GM19463 (cell line): ENCODE measurements around the gene EPB41L1.

Experiments used
- ATAC-seq: cut with Tn5 transposase; IDR thresholded peaks from one replicate; pipeline ENCODE4 v1.9.1; 2021; ENCODE audit warnings: mild to moderate bottlenecking, moderate library complexity; ENCODE audit not compliant: unreplicated experiment

EPB41L1 gene

DNA sequence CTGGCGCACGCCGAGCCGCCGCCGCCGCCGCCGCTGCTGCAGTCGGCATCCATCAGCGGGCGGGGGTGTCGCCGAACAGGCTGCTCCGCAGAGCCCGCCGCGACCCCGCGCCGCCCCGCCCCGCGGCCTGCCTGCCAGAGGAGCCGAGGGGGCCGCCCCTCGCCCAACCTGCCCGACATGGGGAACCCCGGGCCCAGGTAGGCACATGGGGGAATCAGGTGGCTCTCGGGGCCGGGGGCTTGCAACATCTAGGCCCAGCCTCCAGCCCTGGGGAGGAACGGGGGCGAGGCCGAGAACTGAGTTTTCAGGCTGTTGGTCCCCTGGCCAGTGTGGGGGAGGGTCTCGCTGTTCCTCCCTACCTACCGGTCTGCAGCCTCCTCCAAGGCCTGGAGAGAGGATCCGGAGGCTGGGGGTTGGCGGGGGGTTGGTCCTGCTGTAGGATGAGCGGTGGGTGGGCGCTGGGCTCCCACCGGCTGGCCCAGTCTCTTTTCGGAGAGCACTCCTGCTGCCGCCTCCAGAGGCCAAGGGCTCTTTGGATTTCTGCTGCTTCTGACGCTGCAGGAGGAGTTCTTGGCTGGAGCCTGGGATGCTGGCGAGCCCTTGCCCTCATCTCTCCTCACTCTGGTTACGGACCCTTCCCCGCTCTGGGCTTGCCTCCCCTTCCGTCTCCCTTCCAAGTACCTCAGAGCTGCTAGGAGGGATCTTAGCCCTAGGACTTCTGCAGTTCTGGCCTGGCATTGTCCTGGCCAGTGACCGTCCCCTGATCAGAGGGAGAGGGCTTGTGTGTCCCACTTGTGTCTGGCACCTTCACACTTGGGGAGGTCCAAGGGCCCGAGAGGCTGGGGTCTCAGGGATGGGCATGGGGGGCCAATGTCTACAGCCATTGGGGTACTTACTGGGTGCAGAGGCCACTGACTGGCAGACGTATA is at the start of gene EPB41L1:
Gene EPB41L1 (plus strand): TSS at position 41 of the 929 bp plus-strand sequence. CDS start 19,038 bp downstream, outside the sequence.
- ATAC-seq: no peak

DNA sequence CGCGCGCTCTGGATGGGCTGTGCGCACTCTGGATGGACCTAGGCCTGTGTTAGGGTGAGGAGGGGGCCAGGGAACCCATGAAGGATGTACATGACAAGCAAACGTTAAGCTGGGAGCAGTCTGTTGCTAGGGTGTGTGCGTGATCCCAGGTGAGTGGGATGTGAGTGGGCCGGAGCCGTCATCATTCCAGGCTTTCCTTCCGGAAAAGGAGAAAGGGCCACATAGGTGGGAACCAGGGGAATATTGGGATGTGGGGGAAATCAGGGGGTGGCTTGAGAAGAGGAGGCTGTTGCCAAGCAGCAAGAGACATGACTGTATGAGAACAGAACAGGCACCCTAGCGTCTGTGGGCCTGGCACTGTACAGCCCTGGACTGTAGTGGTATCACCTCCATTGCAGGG is 49.7 kb upstream of the EPB41L1 start:
- ATAC-seq: no peak

DNA sequence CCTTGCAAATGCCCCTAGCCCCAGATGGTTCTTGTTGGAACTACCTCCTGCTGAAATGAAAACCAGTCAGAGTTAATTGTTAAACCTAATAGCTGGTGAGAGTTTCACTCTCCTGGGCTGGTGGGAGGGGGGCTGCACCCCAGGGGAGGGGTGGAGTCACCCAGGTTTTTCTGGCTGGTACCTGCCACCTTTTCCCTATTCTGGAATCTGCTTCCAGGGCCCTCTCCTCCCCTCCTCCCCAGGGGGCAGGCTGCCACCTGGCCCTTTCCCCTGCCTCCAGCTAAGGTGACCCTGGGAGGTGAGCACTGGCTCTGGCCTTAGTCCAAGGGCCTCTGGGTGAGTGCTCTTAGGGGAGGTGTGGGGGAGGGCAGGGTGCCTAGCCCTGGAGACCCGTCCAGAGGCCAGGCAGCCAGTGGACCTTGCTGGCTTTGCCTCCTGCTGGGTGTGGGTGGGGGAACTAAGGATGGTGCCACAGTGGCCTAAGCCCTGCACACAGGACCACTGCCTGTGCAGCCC is 48.8 kb upstream of the EPB41L1 start:
- ATAC-seq: no peak

DNA sequence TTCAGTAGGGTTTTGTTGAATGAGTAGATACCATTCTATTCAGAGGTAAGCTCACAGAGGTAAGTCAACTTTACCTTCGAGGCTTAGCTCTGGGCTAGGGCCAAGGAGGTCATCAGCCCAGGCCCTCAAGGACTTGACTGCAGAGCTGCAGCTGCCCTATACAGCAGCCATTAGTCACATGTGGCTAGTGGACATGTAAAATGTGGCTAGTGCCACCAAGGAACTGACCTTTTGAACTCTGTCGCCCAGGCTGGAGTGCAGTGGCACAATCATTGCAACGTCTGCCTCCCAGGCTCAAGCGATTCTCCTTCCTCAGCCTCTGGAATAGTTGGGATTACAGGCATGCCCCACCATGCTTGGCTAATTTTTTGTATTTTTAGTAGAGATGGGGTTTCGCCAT is 47.9 kb upstream of the EPB41L1 start:
- ATAC-seq: no peak

DNA sequence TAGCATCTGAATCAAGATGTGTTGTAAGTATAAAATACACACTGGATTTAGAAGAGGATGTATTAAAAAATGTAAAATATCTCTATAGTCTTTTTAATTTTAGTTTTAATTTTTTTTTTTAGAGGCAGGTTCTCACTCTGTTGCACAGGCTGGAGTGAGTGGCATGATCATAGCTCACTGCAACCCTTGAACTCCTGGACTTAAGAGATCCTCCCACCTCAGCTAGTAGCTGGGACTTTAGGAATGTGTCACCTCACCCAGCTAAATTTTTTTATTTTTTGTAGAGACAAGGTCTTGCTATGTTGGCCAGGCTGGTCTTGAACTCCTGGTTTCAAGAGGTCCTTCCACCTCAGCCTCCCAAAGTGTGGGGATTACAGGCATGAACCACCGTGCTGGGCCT is 46.7 kb upstream of the EPB41L1 start:
- no peak for ATAC-seq

DNA sequence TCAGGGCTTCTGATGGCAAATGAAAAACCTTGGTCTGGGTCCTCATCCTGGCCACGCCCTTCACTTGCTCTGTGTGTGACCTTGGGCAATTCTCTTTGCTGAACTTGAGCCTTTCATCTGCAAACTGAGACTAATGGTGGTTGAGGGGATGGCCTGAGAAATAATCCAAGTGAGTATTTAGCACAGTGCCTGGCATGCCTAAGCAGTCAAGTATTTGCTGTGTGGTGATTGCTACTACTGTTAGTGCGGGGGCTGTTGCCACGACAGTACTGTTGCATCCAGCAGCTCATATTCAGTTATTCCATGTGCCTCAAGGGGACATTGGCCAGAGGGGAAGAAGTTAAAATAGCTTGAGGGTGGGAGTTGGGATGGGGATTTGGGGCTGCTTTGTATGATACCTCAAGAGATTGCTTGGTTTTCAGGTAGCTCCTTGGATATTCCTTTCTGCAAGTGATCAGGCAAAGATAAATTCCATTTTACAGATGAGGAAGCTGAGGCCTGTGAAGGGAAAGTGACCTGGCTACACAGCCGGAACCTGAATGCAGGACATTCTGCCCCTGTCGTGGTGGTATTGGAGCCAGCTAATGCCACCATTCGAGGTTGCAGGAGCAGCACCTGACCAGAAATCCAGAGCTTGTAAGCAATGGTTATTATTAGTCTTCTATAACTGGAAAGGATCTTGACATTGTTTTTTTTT is 45.1 kb upstream of the EPB41L1 start:
- no peak for ATAC-seq

DNA sequence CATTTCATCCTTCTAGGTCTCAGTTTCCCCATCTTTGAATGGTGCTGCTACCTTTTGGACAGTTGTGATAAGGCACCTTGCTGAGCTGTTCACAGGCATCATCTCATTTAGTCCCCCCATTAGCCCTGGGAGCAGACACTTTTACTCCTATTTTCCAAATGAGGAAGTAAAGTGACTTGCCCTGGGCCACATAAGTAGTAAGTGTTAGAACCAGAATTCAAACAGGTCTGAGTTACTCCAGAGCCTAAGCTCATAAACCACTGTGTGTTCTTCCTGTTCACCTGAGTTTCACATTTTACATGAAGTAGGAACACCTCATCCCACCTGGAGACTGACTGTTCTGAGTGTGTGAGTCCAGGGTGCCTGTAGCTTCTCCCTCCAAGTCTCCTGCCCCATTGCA is 43.5 kb upstream of the EPB41L1 start:
- no peak for ATAC-seq

DNA sequence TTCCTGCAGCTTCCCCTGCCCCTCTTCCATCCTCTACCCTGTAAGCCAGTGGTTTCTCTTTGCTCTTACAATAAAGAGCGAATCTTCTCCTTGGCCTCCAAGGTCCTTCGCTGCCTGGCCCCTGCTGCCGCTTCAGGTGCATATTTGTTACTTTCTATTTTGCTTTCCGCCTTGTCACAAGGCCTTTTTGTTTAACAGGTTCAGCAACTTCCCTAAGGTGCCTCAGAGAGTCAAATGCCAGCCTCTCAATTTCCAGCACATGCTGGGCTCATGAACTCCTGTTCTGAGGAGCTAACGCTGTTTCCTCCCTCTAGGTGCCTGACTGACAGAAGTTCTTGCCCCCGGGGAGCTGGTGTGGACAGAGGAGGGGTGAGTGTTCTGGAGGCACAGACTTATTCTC is 42.4 kb upstream of the EPB41L1 start:
- ATAC-seq: no peak

DNA sequence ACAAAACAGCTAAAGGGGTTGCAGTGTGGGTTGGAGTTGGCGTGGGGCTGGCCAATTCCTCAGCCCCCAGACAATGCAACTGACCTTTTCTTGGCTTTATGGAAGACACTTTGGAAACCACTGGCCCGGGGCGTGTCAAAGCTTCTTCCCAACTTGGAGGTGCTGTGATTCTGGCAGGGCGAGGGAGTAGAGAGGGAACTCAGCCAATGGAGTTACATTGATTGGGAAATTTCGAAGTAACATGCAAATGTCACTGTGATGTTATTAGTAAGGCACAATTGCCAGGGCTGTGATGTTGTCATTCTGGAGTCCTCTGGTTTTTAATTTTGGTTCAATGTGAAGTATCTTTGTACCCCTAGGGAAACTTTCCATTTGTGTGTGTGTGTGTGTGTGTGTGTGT is 41.5 kb upstream of the EPB41L1 start:
- no peak for ATAC-seq

DNA sequence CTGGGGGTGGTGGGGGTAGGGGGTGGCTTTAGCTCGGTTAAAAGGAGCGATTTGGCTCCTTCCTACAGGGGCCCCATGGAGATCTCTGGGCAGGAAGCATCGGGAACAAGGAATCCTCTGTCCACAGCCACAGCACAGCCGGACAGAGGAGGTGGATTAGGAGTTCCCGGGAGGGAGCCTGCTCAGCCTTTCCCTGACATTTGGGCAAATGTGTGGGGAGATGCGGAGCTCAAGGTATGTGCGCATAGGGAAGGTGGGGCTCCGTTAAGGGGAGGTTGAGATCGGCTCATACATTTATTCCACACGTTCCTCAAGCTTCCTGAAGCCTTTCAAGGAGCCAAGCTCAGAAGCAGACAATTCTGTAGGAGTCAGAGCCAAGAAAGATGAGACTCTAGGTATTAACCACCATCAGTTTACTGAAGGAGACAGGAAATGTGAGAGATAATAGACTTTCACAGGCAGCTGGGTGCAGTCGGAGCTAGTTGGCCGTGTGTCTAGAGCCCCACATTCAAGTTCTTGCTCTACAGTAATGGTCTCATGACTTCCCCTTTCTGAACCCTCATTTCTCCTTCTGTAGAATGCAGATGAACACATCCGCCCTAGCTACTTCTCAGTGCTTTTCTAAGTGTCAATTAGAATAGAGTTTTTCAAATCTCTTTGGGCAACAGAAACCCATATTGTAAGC is 40.8 kb upstream of the EPB41L1 start:
- no peak for ATAC-seq

DNA sequence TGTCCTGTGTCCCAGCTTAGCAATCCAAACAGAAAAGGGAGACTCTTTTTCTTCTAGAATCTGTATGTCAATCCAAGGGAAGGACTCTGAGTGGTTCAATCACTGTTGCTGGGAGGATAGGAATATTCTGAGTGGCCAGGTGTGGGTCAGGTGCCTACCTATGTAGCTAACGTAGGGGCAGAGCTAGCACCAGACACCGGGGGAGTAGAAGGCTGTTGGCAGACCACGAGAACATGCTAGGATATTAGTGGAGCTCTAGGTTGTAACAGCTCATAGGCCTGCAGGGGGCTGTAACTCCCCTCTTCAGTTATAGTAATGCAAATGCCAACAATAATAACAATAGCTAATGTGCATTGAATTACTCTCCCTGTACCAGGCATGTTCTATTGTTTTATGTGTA is 39.8 kb upstream of the EPB41L1 start:
- no peak for ATAC-seq

DNA sequence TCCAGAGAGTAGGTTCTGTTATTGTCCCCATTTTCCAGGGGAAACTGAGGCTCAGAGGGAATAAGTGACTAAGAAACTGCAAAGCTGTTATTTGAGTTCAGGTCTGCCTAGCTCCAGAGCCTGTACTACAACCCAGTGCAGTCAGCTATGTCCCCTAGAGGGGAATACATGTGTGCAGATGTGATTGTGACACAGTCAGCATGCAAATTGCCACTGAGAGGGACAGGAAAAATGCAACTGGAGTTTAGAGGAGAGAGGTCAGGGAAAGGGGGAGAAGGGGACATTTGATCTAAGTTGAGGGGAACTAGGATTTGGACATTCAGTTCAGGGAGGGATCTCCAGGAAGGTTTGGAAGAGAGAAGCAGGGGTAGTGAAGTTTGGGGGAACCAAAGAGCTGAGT is 38.6 kb upstream of the EPB41L1 start:
- ATAC-seq: no peak

DNA sequence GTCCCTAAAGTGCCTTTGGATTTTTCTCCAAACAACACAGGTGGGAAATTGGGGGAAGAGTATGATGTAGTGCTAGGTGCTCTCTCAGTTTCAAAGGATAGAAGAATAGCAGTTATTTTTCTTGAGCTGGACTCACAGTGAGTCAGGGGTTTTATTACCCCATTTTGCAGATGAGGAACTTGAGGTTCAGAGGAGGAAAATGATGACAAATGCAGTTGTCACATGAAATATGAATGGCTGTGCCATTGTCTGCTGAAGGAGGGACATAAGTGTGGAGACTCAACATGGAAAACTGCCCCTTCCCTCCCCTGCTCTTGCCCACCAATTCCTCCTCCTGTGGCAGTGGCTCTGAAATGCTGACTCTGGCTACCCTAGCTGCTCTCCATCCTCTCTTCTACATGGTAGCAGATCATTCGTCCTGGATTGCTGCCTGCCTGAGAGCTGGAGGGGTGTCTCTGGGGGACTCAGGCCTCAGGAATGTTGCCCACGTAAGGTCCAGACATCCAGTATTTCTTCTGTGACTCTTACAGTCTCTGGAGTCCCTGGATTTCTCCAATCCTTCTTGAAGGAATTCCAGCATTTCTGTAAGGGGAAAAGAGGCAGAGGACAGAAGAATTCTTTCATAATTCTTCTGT is 37.6 kb upstream of the EPB41L1 start:
- ATAC-seq: no peak

DNA sequence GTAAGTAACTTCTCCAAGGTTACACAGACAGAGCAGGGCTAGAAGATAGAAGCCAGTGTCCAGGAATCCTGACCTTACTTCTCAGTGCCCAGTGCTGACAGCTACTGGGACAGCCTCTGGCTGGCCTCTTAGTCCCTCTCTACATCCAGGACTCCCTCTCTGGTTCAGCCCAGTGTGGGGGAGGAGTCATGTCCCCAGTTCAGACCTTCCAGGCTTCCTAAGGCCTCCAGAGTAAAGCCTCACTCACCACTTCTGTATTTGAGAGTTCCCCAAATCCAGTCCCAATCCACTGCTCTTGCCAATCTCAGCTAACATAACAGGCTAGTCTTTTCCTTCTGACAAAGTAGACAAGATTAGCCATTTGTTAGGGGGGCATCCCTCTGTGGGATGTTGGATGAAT is 36.9 kb upstream of the EPB41L1 start:
- no peak for ATAC-seq

DNA sequence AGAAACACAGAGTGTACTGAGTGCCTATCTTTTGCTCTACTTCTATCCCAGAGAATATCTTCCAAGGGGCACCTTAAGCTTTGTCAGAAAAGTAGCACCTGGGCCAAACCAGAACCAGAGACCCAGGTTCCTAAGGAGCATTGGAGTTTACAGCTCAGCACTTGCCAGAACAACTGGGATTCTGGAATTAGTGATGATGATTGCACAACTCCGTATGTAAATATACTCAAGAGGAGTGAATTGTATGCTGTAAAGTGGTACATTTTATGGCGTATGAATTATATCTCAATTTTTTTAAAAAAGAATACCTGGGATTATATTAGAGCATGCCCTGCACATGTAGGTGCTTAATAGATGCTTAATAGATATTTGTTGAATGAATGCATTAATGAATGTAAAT is 36.2 kb upstream of the EPB41L1 start:
- ATAC-seq: no peak

DNA sequence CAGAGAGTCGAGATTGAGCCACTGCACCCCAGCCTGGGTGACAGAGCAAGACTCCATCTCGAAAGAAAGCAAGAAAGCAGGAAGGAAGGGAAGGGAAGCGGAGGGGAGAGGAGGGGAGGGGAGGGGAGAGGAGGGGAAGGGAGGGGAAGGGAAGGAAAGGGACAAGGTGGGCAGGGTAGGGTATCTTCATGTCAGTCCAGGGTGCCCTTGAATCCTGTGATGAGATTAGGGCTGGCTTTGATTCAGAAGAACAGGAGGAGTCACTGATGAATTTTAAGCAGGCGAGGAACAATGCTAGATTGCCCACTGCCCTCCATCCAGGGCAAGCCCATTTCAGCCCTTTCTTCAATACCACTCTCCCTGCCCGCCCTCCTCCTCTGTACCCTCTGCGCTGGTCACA is 35.0 kb upstream of the EPB41L1 start:
- no peak for ATAC-seq

DNA sequence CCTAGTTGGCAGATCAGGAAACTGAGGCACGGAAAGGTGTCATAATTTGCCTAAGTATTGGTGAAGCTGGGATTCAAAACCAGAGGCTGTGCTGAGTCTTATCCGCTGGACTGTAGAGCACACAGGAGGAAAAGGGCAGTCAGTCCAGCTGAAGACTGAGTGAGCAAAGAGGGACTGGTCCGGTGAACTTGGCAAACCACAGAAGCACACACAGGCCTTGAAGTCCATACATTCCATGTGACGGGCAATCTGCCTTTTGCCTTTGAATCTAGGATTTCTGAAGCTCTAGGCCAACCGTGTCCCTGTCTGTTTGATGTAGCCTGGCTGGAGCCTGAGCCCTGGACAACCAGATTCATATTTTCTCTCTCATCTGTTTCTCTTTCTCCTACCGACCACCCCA is 34.3 kb upstream of the EPB41L1 start:
- ATAC-seq: no peak

DNA sequence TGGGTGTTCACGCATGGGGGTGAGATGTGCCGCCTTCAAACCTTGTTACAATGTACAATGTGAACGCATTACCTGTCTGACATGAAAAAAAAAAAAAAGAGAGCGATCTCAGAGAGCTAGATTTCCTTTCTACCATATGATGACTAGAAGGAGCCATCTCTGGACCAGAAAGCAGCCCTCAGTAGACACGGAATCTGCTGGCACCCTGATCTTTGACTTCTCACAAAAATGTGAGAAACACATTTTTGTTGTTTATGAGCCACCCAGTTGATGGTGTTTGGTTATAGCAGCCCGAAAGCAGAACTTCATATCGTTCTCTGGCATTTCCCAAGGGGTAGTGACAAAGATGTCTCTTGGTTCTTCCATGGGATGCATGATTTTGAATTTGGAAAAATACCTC is 33.5 kb upstream of the EPB41L1 start:
- no peak for ATAC-seq

DNA sequence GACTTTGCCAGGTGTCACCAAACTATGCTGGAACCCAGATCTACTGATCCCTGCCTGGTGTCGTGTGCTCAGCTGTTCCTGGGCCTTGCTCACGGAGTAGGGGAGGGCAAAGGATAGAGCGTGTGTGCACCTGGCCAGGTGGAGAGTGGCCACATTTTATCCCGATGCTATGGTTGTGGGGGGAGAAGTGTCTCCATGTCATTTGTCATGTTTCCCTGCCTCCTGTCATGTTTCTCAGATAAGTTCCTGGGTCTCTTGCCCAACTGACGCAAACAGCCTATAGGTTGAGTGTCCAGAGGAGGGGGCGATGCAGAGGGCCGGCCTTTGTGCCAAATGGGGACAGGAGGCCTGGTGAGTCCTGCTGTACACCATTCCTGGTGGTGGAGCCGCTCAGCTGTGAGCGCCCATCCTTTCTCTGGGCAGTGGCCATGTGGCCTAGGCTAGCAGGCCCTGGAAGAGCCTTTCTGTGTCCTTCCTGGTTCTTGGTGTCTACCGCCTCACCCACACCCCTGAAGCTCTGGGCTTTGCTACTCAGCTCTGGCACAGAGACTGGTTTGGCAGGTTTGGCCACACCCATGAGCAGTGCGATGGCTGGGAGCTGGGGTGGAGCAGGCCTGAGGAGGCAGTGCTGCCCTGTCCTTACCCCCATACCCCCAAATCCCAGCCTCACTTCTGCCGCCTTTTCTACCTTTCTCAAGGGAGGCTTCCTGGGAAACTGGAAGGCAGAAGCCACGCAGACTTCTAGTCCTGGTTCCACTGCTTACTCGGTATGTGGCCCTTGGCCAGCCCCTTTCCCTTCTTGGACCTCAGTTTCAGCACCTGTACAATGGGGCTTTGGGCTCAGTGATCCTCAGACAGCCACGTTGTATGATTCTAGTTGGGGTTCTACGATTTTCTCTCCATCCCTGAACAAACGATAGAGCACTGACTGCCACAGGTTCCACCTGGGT is 32.3 kb upstream of the EPB41L1 start:
- no peak for ATAC-seq

DNA sequence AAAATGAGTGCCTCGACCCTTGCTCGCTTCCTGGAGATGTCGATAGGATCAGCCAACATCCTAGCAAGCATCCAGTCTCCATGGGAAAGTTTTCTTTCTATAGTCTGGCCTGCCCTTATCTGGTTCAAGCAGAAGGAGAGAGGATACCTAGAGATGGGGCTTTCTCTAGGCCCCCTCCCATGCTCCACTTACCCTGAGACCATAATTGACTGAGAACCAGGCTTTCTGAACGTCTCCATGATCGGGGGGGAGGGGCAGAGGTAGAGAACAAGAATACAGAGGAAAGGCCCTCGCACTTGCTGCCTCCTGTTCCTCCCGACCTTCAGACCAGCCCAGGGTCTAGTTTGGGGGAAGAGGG is 31.6 kb upstream of the EPB41L1 start:
- ATAC-seq: no peak
